ENCODE results near the gene ADAMTS10.

GRCh38 chr19:8615813-8616596, 5.5 kb upstream of the ADAMTS10 start:
- TF ChIP-seq CTCF (IDR thresholded peaks at IDR 0.05; ENCODE audit: low read length) (peak; percentile 88), EZH2 (optimal IDR thresholded peaks at IDR 0.05; ENCODE audit: low read depth, low read length) (no peak), EZH2phosphoT487 (IDR thresholded peaks at IDR 0.05; ENCODE audit: low read length) (no peak)
